Keratinocyte (primary cell): ENCODE measurements around the gene ENKUR. TPM values are rescaled to one million over a fixed set of nuclear protein-coding genes. Genes with fewer than 3 reads are reported as not detected.
A peak's percentile ranks its signal among the peaks of the same experiment; 100 is the strongest.

Experiments used
- DNase-seq: peaks from one replicate; pipeline ENCODE4 v3.0.0-alpha.2; 2011; ENCODE audit warnings: low read depth, missing footprints, low spot score
- FAIRE-seq: peaks from 2 replicates; lab custom pipeline; 2011; peaks lifted over from hg19 to GRCh38; lab: Jason Lieb, UNC
- H2AFZ ChIP-seq: 2 replicates; pipeline ENCODE4 v1.6.0; 2012; ENCODE audit warnings: low read length, control low read depth, inconsistent platforms; ENCODE audit not compliant: control insufficient read depth
- H3K27ac ChIP-seq: 2 replicates; pipeline ENCODE4 v1.5.1; 2011; ENCODE audit warnings: low read length; ENCODE audit not compliant: control insufficient read depth, insufficient read depth
- H3K27me3 ChIP-seq: 3 replicates; pipeline ENCODE4 v1.6.0; 2011; ENCODE audit warnings: low read length; ENCODE audit not compliant: control insufficient read depth, insufficient read depth; ENCODE audit errors: extremely low read depth
- H3K36me3 ChIP-seq, 2 experiments: 2 replicates in 1 of 2; 3 replicates in 1 of 2; pipeline ENCODE4 v1.5.1; 2011; ENCODE audit warnings: low read length in 2 of 2, mild to moderate bottlenecking in 1 of 2; ENCODE audit not compliant: control insufficient read depth in 2 of 2, insufficient read depth in 2 of 2; ENCODE audit errors: extremely low read depth in 1 of 2
- H3K4me1 ChIP-seq: 3 replicates; pipeline ENCODE4 v1.5.1; 2011; ENCODE audit warnings: low read length; ENCODE audit not compliant: control insufficient read depth, insufficient read depth; ENCODE audit errors: extremely low read depth
- H3K4me2 ChIP-seq: 3 replicates; pipeline ENCODE4 v1.6.0; 2011; ENCODE audit warnings: low read depth, low read length; ENCODE audit not compliant: control insufficient read depth, insufficient read depth; ENCODE audit errors: extremely low read depth
- H3K4me3 ChIP-seq, 3 experiments: fragments of 200-600 bp in 1 of 3; sonication (generic) in 1 of 3; 2 replicates in 2 of 3; 3 replicates in 1 of 3; pipeline ENCODE4 v1.5.1; 2011 to 2016; ENCODE audit warnings: low read length in 3 of 3, mild to moderate bottlenecking in 3 of 3, control low read depth in 2 of 3, inconsistent platforms in 1 of 3, low read depth in 1 of 3, mixed read lengths in 1 of 3, mixed run types in 1 of 3, moderate library complexity in 1 of 3; ENCODE audit not compliant: control insufficient read depth in 2 of 3, insufficient read depth in 2 of 3; ENCODE audit errors: extremely low read depth in 1 of 3
- H3K79me2 ChIP-seq: 2 replicates; pipeline ENCODE4 v1.6.0; 2012; ENCODE audit warnings: low read length; ENCODE audit not compliant: control insufficient read depth, insufficient read depth
- H3K9ac ChIP-seq: 3 replicates; pipeline ENCODE4 v1.6.0; 2011; ENCODE audit warnings: low read length; ENCODE audit not compliant: control insufficient read depth, insufficient read depth; ENCODE audit errors: extremely low read depth
- H3K9me1 ChIP-seq: 3 replicates; pipeline ENCODE4 v1.6.0; 2011; ENCODE audit warnings: low read length; ENCODE audit not compliant: control insufficient read depth, insufficient read depth; ENCODE audit errors: extremely low read depth
- H3K9me3 ChIP-seq: 2 replicates; pipeline ENCODE4 v1.5.1; 2012; ENCODE audit warnings: low read depth, low read length; ENCODE audit not compliant: control insufficient read depth
- H4K20me1 ChIP-seq: 3 replicates; pipeline ENCODE4 v1.6.0; 2011; ENCODE audit warnings: low read length; ENCODE audit not compliant: control insufficient read depth, insufficient read depth; ENCODE audit errors: extremely low read depth
- EZH2 ChIP-seq: IDR thresholded peaks from one replicate; pipeline ENCODE4 v1.6.1; 2012; ENCODE audit warnings: inconsistent platforms, mild to moderate bottlenecking, low read length, moderate library complexity
- dilution Hi-C: fragments of 300-500 bp; cut with MboI; formaldehyde crosslinking; loops from one replicate; pipeline ENCODE4 v1.7.0; 2020; ENCODE audit warnings: low sequenced_read_pairs; ENCODE audit not compliant: extremely low pct_ligation_motif_present
- polyA plus RNA-seq, 5 experiments: library from polyadenylated mRNA; depleted of rRNA in 3 of 5; stranded (reverse) in 3 of 5; stranded (forward) in 1 of 5; unstranded in 1 of 5; fragments of >200 nt; gene quantifications; 1 replicate in 1 of 5; 2 replicates in 3 of 5; 3 replicates in 1 of 5; pipeline versions ENCODE4 v1.2.1 to v1.2.3, GENCODE V29; 2011 to 2012; ENCODE audit warnings: missing spikeins in 2 of 5, low read depth in 1 of 5, low replicate concordance in 1 of 5
- TF ChIP-seq, protein P1 (sequence below), 3 experiments: IDR thresholded peaks in 1 of 3; conservative IDR thresholded peaks in 1 of 3; optimal IDR thresholded peaks in 1 of 3; 2 replicates in 2 of 3; 3 replicates in 1 of 3; pipeline versions ENCODE3 to v1.5.1; 2011; ENCODE audit warnings: low read length in 3 of 3, mild to moderate bottlenecking in 3 of 3, moderate library complexity in 2 of 3, control low read depth in 1 of 3, inconsistent platforms in 1 of 3; ENCODE audit not compliant: insufficient read depth in 2 of 3; ENCODE audit errors: extremely low read depth in 1 of 3

ENKUR gene
- polyA plus RNA-seq, 1 donor (not counting 4 experiments of a cell fraction or from before 2014, with no cell fraction given): 0.03 TPM

DNA sequence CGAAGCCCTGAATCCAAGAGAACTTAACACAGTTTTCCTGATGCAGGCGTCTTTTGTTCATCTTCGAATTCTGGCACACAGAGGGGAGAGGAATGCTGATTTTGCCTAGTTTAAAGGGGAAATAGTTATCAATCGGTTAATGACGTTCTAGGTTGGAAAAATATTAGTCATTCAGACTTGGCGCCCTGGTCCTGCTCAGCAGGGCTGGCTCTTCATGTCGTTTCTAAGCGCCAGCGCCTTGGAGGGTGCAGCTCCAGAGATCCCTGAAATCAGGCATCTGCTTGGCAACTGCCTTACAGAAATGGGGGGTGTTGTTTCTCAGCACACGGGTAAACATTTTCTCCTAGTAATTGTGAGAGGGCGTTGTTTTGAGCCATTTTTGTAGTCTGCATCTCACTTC lies 62.3 kb downstream of the ENKUR start:
- peak overlapping the region in 1 of 3 experiments; percentile 29 for H3K4me3 ChIP-seq
- H3K36me3 ChIP-seq: no peaks in the 10 kb centered on the region
- no peak for TF ChIP-seq EZH2
- TF ChIP-seq, protein P1, sequence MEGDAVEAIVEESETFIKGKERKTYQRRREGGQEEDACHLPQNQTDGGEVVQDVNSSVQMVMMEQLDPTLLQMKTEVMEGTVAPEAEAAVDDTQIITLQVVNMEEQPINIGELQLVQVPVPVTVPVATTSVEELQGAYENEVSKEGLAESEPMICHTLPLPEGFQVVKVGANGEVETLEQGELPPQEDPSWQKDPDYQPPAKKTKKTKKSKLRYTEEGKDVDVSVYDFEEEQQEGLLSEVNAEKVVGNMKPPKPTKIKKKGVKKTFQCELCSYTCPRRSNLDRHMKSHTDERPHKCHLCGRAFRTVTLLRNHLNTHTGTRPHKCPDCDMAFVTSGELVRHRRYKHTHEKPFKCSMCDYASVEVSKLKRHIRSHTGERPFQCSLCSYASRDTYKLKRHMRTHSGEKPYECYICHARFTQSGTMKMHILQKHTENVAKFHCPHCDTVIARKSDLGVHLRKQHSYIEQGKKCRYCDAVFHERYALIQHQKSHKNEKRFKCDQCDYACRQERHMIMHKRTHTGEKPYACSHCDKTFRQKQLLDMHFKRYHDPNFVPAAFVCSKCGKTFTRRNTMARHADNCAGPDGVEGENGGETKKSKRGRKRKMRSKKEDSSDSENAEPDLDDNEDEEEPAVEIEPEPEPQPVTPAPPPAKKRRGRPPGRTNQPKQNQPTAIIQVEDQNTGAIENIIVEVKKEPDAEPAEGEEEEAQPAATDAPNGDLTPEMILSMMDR (optimal IDR thresholded peaks at IDR 0.05 in 1 of 3, IDR thresholded peaks at IDR 0.05 in 1 of 3, conservative IDR thresholded peaks at IDR 0.05 in 1 of 3; ENCODE audit: extremely low read depth in 1 of 3, insufficient read depth in 2 of 3, low read length in 3 of 3): no peak
- H4K20me1 ChIP-seq: no peaks in the 10 kb centered on the region
- peak overlapping the region; percentile 70 for H2AFZ ChIP-seq
- peaks cover 18% of the 10 kb centered on the region for H3K4me1 ChIP-seq
- no peak for DNase-seq
- peak overlapping the region; percentile 73 for H3K9ac ChIP-seq
- no peak for FAIRE-seq
- dilution Hi-C loops: no loop called here
- H3K4me2 ChIP-seq: peak overlapping the region; percentile 63
- no peaks in the 10 kb centered on the region for H3K9me3 ChIP-seq
- no peaks in the 10 kb centered on the region for H3K79me2 ChIP-seq
- no peak overlapping the region for H3K27ac ChIP-seq
- H3K27me3 ChIP-seq: no peaks in the 10 kb centered on the region
- H3K9me1 ChIP-seq: no peaks in the 10 kb centered on the region

DNA sequence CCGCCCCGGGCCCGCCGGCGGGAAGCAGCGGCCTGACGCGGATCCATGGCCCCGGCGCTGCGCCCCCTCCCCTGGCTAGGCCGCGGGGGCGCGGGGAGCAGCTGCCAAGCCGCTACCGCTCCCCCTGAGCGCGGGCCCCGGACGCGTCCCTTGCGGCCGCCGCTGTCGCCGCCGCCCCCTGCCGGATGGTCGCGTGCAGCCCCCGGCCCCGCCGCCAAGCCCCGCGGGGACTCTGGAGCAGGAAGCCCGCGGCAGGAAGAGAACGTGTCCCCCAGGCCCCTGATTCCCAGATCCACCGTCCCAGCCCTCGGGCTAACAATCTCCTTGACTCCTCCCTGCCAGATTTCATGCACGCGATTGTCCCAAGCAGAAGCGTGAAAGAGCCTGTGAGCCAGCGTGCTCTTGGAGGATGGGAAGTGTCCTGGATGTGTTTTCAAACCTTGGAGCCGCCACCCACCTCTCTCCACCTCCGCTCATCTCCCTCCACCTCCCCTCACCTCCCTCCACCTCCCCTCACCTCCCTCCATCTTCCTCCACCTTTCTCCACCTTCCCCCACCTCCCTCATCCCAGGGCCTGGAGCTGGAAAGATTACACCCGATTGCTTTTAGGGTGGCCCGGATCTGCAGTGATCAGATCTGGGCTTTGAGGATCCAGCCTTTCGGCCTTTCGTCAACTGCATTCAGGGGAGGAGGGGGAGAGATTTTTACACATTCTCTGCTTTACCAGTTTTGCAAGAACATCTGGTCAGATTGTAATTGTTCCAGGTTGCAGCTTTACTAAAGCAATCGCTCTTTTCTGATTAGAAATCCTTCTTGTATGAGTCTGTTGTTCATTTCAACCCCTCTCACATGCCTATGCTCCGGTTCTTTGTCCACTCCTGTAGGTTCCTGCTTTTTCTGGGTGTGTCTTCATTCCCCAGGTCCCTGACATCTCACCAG lies 63.0 kb downstream of the ENKUR start:
- H3K9me3 ChIP-seq: no peaks in the 10 kb centered on the region
- DNase-seq (peak; percentile 25), FAIRE-seq (peak; percentile 41)
- H3K4me2 ChIP-seq: peak overlapping the region; percentile 63
- TF ChIP-seq EZH2: no peak
- TF ChIP-seq, protein P1 (optimal IDR thresholded peaks at IDR 0.05 in 1 of 3, IDR thresholded peaks at IDR 0.05 in 1 of 3, conservative IDR thresholded peaks at IDR 0.05 in 1 of 3; ENCODE audit: extremely low read depth in 1 of 3, insufficient read depth in 2 of 3, low read length in 3 of 3): no peak
- H4K20me1 ChIP-seq: no peaks in the 10 kb centered on the region
- no peaks in the 10 kb centered on the region for H3K27me3 ChIP-seq
- no peaks in the 10 kb centered on the region for H3K79me2 ChIP-seq
- H2AFZ ChIP-seq: peak overlapping the region; percentile 70
- peak overlapping the region; percentile 32 for H3K27ac ChIP-seq
- no peaks in the 10 kb centered on the region for H3K36me3 ChIP-seq
- H3K4me3 ChIP-seq: peak overlapping the region; percentile 24 to 29 (median 29)
- dilution Hi-C loops: no loop called here
- peak overlapping the region; percentile 73 for H3K9ac ChIP-seq
- H3K4me1 ChIP-seq: peaks cover 13% of the 10 kb centered on the region
- no peaks in the 10 kb centered on the region for H3K9me1 ChIP-seq
